ENCODE data around the gene NMT1. TPM values are rescaled to one million over a fixed set of nuclear protein-coding genes. Genes with fewer than 3 reads are reported as not detected.

Gene NMT1
- total and polyA plus RNA-seq, 2 of the 13 experiments (the other 11 are each of a cell fraction or from before 2014, with no cell fraction given), result 75.7 to 142 TPM

GRCh38 chr17:45036691-45037090 is 24.4 kb upstream of the NMT1 start:
- no peak for DNase-seq (ENCODE audit: low spot score)
- ChIA-PET POLR2A (no interaction called here), CTCF (ENCODE audit: low intra/inter-chr PET ratio, low total read pairs) (no interaction called here)
- Histone ChIP-seq H3K4me1 (ENCODE audit: insufficient read depth, low read length) (peaks cover 17% of the 10 kb centered on the region), H3K9ac (ENCODE audit: insufficient read depth, low read depth, low read length) (no peak overlapping the region), H3K27ac (ENCODE audit: extremely low read length, insufficient read depth, low read length) (no peak overlapping the region), H3K4me3 (replicated peaks in 1 of 3; ENCODE audit: insufficient read depth in 1 of 3, low read depth in 2 of 3, low read length in 3 of 3) (no peak overlapping the region), H4K20me1 (ENCODE audit: insufficient read depth, low read length) (no peaks in the 10 kb centered on the region), H3K9me3 (ENCODE audit: low read length) (no peaks in the 10 kb centered on the region), H2AFZ (ENCODE audit: low read length) (no peak overlapping the region), H3K27me3 (ENCODE audit: control insufficient read depth in 1 of 2, insufficient read depth in 2 of 2, low read length in 2 of 2) (no peaks in the 10 kb centered on the region), H3K4me2 (ENCODE audit: low read depth, low read length) (no peak overlapping the region), H3K36me3 (replicated peaks in 1 of 2; ENCODE audit: control insufficient read depth in 1 of 2, insufficient read depth in 2 of 2, low read length in 2 of 2) (peaks cover 7 to 29% of the 10 kb centered on the region in 2 experiments; a peak in 4 of 5 replicates), H3K79me2 (ENCODE audit: insufficient read depth, low read length) (peaks cover 10% of the 10 kb centered on the region)
- ATAC-seq, result no peak
- no TSS peak for BruUV-seq (replicated peaks)
- WGBS (ENCODE audit: low lambda C conversion rate), result 61% methylated on average over 3 of the region's 3 CpGs
- intact Hi-C loops (cut with micrococcal nuclease; ENCODE audit: unreplicated experiment), result no loop called here
- peak; percentile 23 for FAIRE-seq
- no peak for TF ChIP-seq BORCS8-MEF2B (CRISPR knock-in tag; IDR thresholded peaks at IDR 0.05)
- in situ Hi-C loops (cut with HindIII; ENCODE audit: extremely low pct_ligation_motif_present, low pct_unique_long_range_greater_than_20kb), result no loop called here

GRCh38 chr17:45038728-45039634 is 22.1 kb upstream of the NMT1 start:
- POLR2A ChIA-PET, result interaction anchor here (0.8 kb wide), 1 partner anchor 18 kb away, joined by 3 read pairs; no protein-coding TSS in a partner anchor
- H2AFZ ChIP-seq (ENCODE audit: low read length), result no peak overlapping the region
- intact Hi-C loops (cut with micrococcal nuclease; ENCODE audit: unreplicated experiment), result no loop called here
- no peak overlapping the region for H3K9ac ChIP-seq (ENCODE audit: insufficient read depth, low read depth, low read length)
- no peak overlapping the region for H3K4me2 ChIP-seq (ENCODE audit: low read depth, low read length)
- H3K36me3 ChIP-seq (replicated peaks in 1 of 2; ENCODE audit: control insufficient read depth in 1 of 2, insufficient read depth in 2 of 2, low read length in 2 of 2), result peaks cover 0 to 7% of the 10 kb centered on the region in 2 experiments; a peak in 4 of 5 replicates
- no peak for DNase-seq (ENCODE audit: low spot score)
- no peaks in the 10 kb centered on the region for H4K20me1 ChIP-seq (ENCODE audit: insufficient read depth, low read length)
- H3K9me3 ChIP-seq (ENCODE audit: low read length), result no peaks in the 10 kb centered on the region
- FAIRE-seq, result no peak
- no TSS peak for BruUV-seq (replicated peaks)
- peaks cover 10% of the 10 kb centered on the region for H3K79me2 ChIP-seq (ENCODE audit: insufficient read depth, low read length)
- in situ Hi-C loops (cut with HindIII; ENCODE audit: extremely low pct_ligation_motif_present, low pct_unique_long_range_greater_than_20kb), result no loop called here
- no peak overlapping the region for H3K4me3 ChIP-seq (replicated peaks in 1 of 3; ENCODE audit: insufficient read depth in 1 of 3, low read depth in 2 of 3, low read length in 3 of 3)
- no peak for ATAC-seq
- 89% methylated on average over 11 of the region's 13 CpGs for WGBS (ENCODE audit: low lambda C conversion rate)
- H3K27me3 ChIP-seq (ENCODE audit: control insufficient read depth in 1 of 2, insufficient read depth in 2 of 2, low read length in 2 of 2), result no peaks in the 10 kb centered on the region
- 0 out of 2 replicates have a peak, but pooled peaks have one; percentile 21 for TF ChIP-seq ZNF263 (CRISPR knock-in tag; IDR thresholded peaks at IDR 0.05)
- no peak for TF ChIP-seq ZNF589 (CRISPR knock-in tag; conservative IDR thresholded peaks at IDR 0.05)
- H3K4me1 ChIP-seq (ENCODE audit: insufficient read depth, low read length), result peaks cover 26% of the 10 kb centered on the region
- no peak overlapping the region for H3K27ac ChIP-seq (ENCODE audit: extremely low read length, insufficient read depth, low read length)
- CTCF ChIA-PET (ENCODE audit: low intra/inter-chr PET ratio, low total read pairs), result no interaction called here

Measured in HepG2 (cell line).